GM12872 (cell line): ENCODE measurements around the gene SULF2.

Experiments
- TF ChIP-seq, protein P1 (sequence below): IDR thresholded peaks from 3 replicates; pipeline ENCODE4 v1.5.1; 2011; ENCODE audit warnings: low read depth, mild to moderate bottlenecking, low read length, moderate library complexity; ENCODE audit not compliant: insufficient read depth

Gene SULF2

DNA sequence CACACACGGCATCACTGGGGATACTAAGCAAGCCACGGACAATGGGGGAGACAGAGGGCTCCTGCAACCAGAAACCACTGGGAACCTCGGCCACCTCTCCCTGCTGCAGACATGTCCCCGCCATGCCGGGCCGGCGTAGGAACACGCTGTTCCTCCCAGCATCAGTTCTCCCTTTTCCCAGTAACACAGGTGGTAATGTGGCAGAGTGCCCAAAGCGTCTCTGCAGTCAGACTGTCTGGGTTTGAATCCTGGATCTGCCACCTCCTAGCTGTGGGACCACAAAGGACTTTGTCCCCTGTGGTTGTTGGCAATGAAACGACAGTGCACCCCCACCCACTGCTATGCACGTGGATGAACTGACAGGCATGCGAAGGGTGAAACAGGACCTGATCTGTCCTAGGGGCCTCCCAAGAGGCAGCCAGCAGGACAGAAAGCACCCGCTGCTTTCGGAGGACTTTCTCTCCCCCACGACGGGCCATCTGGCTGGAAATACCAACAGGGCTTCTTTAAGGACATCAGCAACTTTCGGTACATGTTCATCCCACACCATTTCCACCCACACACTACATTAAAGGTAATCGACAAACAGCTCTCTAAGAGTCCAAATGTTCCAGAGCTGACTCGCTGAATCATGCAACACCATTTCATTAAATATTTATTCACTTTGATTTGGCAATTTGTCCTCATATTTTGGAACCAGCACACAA, 74.1 kb downstream of the SULF2 start:
- TF ChIP-seq, protein P1, sequence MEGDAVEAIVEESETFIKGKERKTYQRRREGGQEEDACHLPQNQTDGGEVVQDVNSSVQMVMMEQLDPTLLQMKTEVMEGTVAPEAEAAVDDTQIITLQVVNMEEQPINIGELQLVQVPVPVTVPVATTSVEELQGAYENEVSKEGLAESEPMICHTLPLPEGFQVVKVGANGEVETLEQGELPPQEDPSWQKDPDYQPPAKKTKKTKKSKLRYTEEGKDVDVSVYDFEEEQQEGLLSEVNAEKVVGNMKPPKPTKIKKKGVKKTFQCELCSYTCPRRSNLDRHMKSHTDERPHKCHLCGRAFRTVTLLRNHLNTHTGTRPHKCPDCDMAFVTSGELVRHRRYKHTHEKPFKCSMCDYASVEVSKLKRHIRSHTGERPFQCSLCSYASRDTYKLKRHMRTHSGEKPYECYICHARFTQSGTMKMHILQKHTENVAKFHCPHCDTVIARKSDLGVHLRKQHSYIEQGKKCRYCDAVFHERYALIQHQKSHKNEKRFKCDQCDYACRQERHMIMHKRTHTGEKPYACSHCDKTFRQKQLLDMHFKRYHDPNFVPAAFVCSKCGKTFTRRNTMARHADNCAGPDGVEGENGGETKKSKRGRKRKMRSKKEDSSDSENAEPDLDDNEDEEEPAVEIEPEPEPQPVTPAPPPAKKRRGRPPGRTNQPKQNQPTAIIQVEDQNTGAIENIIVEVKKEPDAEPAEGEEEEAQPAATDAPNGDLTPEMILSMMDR = no peak

DNA sequence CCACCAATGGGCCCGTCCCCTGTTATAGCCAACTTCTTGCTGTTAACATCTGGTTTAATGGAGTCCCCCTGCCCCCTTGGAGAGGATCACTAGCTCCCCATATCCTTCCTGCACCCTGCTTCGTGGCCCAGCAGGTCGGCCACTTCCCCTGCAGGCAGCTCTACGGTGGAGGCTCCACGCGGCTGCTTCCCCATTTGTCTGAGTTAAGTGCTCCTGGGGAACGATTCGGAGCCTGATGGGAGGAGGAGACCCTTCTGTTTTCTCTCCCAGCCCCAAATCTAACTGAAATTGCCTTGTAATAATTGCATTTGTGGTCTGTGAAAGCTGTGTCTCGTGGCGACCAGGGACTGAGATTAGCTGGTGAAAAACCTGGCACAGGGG, 74.6 kb downstream of the SULF2 start:
- TF ChIP-seq, protein P1 = no peak

DNA sequence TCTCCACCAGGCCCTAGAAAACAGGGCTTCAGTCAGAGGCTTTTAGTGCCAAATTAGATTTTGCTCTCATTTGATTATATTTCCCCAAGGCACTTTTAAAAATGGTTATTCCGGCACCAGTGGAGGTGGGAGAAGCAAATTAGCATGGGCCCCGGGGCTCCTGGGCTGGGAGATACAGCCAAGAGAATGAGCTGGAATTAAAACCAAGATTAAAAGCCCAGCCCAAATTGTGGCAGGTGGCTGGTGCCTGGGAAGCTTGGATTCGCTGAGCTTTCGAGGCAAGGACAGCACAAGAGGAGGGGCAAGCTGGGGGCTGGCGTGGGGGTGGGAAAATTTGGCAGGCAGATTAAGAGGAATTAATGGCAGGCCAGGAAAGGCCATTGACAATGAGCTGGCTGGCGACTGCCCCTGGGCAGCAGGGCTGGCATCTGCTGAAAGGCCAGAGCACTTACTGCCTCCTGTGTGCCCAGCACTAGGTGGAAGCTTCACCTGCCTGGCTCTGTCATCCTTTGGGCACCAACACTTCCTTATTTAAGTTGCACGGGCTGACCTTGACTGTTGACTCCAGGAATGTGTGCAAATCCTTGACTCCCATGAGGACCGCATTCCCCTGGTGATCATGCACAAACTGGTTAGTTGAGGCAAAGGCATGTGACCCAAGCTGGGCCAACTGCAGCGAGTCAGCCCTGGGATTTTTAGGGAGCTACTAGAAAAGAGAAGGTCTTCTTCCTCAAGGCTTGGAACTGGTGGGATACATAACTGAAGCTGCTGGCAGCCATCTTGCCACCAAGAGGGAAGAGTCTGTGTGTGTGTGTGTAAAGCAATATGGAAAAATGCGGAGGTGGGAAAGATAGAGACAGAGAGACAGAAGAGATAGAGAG, 76.1 kb downstream of the SULF2 start:
- TF ChIP-seq, protein P1 = no peak

DNA sequence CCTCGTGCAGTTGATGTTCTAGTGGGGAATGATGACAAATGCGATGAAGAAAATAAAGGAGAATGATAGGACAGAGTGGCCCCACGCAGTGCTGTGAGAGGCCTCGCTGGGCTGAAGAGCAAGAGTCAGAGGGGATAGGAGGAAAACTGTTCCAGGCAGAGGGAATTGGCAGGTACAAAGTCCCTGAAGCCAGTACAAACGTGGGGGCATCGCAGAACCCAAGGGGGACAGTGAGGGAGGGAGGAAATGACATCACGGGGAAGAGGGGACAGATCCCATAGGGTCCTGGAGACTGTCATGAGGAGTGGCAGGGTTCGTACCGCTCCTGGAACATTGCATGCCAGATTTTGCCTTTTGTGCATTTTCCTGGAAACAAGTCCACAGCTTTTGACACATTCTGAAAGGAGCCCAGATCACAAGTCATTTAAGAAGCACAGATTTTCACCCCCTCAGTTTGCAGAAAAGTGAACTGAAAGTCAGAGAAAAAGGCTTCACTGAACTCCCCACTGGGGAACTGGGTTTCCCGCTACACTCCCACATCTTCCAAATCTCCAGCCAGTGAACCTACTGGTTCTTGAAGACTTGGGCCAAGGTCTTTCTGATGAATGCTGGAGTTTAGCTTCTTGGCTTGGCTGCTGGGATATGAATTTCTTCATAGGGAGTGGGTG, 77.0 kb downstream of the SULF2 start:
- TF ChIP-seq, protein P1 = no peak

DNA sequence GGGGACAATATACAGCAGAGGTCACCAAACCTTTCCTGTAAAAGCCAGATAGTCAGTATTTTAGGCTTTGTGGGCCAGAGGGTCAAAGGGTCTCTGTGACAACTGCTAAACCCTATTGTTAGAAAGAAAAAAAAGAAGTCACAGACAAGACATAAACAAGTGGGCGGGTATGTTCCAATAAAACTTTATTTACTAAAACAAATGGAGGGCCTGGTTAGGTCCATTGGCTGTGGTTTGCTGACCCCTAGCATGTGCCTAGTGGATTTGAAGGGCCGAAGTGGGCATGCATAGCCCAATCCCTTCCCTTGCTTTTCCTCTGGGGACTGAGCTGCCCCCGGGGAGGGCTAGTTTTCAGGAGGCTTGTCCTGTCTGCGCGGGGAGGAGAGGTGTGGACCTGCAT, 78.9 kb downstream of the SULF2 start:
- TF ChIP-seq, protein P1 = no peak

DNA sequence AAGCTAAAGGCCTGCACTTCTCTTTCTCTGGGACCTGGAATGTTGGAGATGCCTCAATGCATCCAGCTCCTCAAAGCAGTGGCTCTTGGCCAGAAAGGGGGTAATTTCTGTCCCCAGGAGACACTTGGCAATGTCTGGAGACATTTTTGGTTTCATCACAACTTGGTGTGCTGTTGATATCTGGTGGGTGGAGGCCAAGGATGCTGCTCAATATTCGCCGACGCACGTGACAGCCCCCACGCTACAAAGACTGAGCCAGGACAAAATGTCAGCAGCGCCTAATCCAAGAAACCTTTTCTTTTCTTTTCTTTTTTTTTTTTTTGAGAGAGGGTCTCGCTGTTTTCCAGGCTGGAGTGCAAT, 79.8 kb downstream of the SULF2 start:
- TF ChIP-seq, protein P1 = no peak
